ENCODE measurements around the gene SAT1. TPM values are rescaled to one million over a fixed set of nuclear protein-coding genes. Genes with fewer than 3 reads are reported as not detected.

Gene SAT1
- total RNA-seq, 1 donor from 2014 or later = 263 TPM

GRCh38 chrX:23779025-23779424, 3.9 kb upstream of the SAT1 start:
- no peak overlapping the region for H3K4me3 Mint-ChIP-seq (ENCODE audit: unreplicated experiment)
- H3K36me3 Mint-ChIP-seq (ENCODE audit: low read depth) = peaks cover 3% of the 10 kb centered on the region
- TF ChIP-seq CTCF (IDR thresholded peaks at IDR 0.05) = peak; percentile 66
- H3K27me3 Mint-ChIP-seq (ENCODE audit: low read depth) = no peaks in the 10 kb centered on the region
- peak overlapping the region; percentile 86 for H3K27ac Mint-ChIP-seq (ENCODE audit: unreplicated experiment)
- H3K4me1 Mint-ChIP-seq (ENCODE audit: low read depth) = peaks cover 26% of the 10 kb centered on the region
- DNase-seq (ENCODE audit: low spot score) = no peak
- no peaks in the 10 kb centered on the region for H3K9me3 Mint-ChIP-seq (ENCODE audit: low read depth)

- H3K36me3 Mint-ChIP-seq (ENCODE audit: low read depth) = peaks cover 20% of the 10 kb centered on the region
- H3K4me1 Mint-ChIP-seq (ENCODE audit: low read depth) = peaks cover 51% of the 10 kb centered on the region
- no peaks in the 10 kb centered on the region for H3K9me3 Mint-ChIP-seq (ENCODE audit: low read depth)
- no peak for TF ChIP-seq CTCF (IDR thresholded peaks at IDR 0.05)
- peak overlapping the region; percentile 91 for H3K4me3 Mint-ChIP-seq (ENCODE audit: unreplicated experiment)
- H3K27me3 Mint-ChIP-seq (ENCODE audit: low read depth) = no peaks in the 10 kb centered on the region
- peak overlapping the region; percentile 98 for H3K27ac Mint-ChIP-seq (ENCODE audit: unreplicated experiment)
- no peak for DNase-seq (ENCODE audit: low spot score)
These were observed 518 bp upstream of the SAT1 start for GRCh38 chrX:23782455-23782854.

- Mint-ChIP-seq H3K4me3 (ENCODE audit: unreplicated experiment) (peak overlapping the region; percentile 91), H3K27ac (ENCODE audit: unreplicated experiment) (peak overlapping the region; percentile 98), H3K36me3 (ENCODE audit: low read depth) (peaks cover 20% of the 10 kb centered on the region), H3K27me3 (ENCODE audit: low read depth) (no peaks in the 10 kb centered on the region), H3K9me3 (ENCODE audit: low read depth) (no peaks in the 10 kb centered on the region), H3K4me1 (ENCODE audit: low read depth) (peaks cover 50% of the 10 kb centered on the region)
- DNase-seq (ENCODE audit: low spot score) = no peak
- no peak for TF ChIP-seq CTCF (IDR thresholded peaks at IDR 0.05)
These were observed 856 bp downstream of the SAT1 start for GRCh38 chrX:23783589-23784469.

- no peak for DNase-seq (ENCODE audit: low spot score)
- Mint-ChIP-seq H3K9me3 (ENCODE audit: low read depth) (no peaks in the 10 kb centered on the region), H3K27ac (ENCODE audit: unreplicated experiment) (peak overlapping the region; percentile 98), H3K36me3 (ENCODE audit: low read depth) (peaks cover 20% of the 10 kb centered on the region), H3K27me3 (ENCODE audit: low read depth) (no peaks in the 10 kb centered on the region), H3K4me1 (ENCODE audit: low read depth) (peaks cover 45% of the 10 kb centered on the region), H3K4me3 (ENCODE audit: unreplicated experiment) (peak overlapping the region; percentile 91)
- no peak for TF ChIP-seq CTCF (IDR thresholded peaks at IDR 0.05)
These were observed 1.7 kb downstream of the SAT1 start for GRCh38 chrX:23784470-23785331.

- Mint-ChIP-seq H3K9me3 (ENCODE audit: low read depth) (no peaks in the 10 kb centered on the region), H3K4me3 (ENCODE audit: unreplicated experiment) (peak overlapping the region; percentile 91), H3K36me3 (ENCODE audit: low read depth) (peaks cover 20% of the 10 kb centered on the region), H3K4me1 (ENCODE audit: low read depth) (peaks cover 45% of the 10 kb centered on the region), H3K27ac (ENCODE audit: unreplicated experiment) (peak overlapping the region; percentile 98), H3K27me3 (ENCODE audit: low read depth) (no peaks in the 10 kb centered on the region)
- TF ChIP-seq CTCF (IDR thresholded peaks at IDR 0.05) = no peak
- no peak for DNase-seq (ENCODE audit: low spot score)
These were observed 2.6 kb downstream of the SAT1 start for GRCh38 chrX:23785580-23785979.

Measured in chondrocyte (in vitro differentiated cells).